Liver (tissue), 9 donors: ENCODE measurements around the gene IFT43. TPM values are rescaled to one million over a fixed set of nuclear protein-coding genes. Genes with fewer than 3 reads are reported as not detected.

Experiments used
- DNase-seq: peaks from one replicate; pipeline ENCODE4 v3.0.0-alpha.2; 2017; ENCODE audit warnings: low spot score
- H3K27ac ChIP-seq, 2 donors: one replicate each; pipeline ENCODE4 v1.7.0; 2013; ENCODE audit warnings: inconsistent platforms in 2 of 2, low read length in 2 of 2, control low read depth in 1 of 2, low read depth in 1 of 2, mild to moderate bottlenecking in 1 of 2
- H3K27me3 ChIP-seq, 4 donors: one replicate each; pipeline versions ENCODE4 v1.6.1 to v1.7.0; 2013; ENCODE audit warnings: low read length in 3 of 4, inconsistent platforms in 1 of 4, mild to moderate bottlenecking in 1 of 4, moderate library complexity in 1 of 4; ENCODE audit not compliant: control insufficient read depth in 4 of 4, insufficient read depth in 4 of 4
- H3K36me3 ChIP-seq, 4 donors: one replicate each; pipeline versions ENCODE4 v1.6.1 to v1.7.0; 2013; ENCODE audit warnings: low read length in 3 of 4, mild to moderate bottlenecking in 3 of 4, low read depth in 1 of 4, moderate library complexity in 1 of 4; ENCODE audit not compliant: control insufficient read depth in 4 of 4, insufficient read depth in 3 of 4
- H3K4me1 ChIP-seq, 4 donors: one replicate each; pipeline versions ENCODE4 v1.6.1 to v1.7.0; 2013; ENCODE audit warnings: low read length in 3 of 4, mild to moderate bottlenecking in 3 of 4, moderate library complexity in 1 of 4; ENCODE audit not compliant: control insufficient read depth in 4 of 4, insufficient read depth in 4 of 4
- H3K4me3 ChIP-seq, 3 donors: one replicate each; pipeline versions ENCODE4 v1.6.1 to v1.7.0; 2013; ENCODE audit warnings: low read length in 3 of 3, control low read depth in 1 of 3, low read depth in 1 of 3, mild to moderate bottlenecking in 1 of 3
- H3K9ac ChIP-seq, 2 donors: one replicate each; pipeline ENCODE4 v1.7.0; 2013; ENCODE audit warnings: low read length in 2 of 2, mild to moderate bottlenecking in 2 of 2, moderate library complexity in 2 of 2, control low read depth in 1 of 2, low read depth in 1 of 2
- H3K9me3 ChIP-seq, 4 donors: one replicate each; pipeline versions ENCODE4 v1.6.1 to v1.7.0; 2013; ENCODE audit warnings: low read length in 3 of 4; ENCODE audit not compliant: control insufficient read depth in 4 of 4
- CTCF ChIP-seq: fragments of 150-350 bp; IDR thresholded peaks from 2 replicates; pipeline ENCODE4 v1.5.1; 2017; ENCODE audit warnings: improper control_type of control experiment, low read depth, low read length; ENCODE audit not compliant: missing input control
- EGR1 ChIP-seq, 2 donors: IDR thresholded peaks; 2 replicates each; pipeline ENCODE4 v1.6.1; 2016 to 2018; ENCODE audit warnings: antibody characterized with exemption in 2 of 2, low read depth in 2 of 2
- FOXA1 ChIP-seq: IDR thresholded peaks from 2 replicates; pipeline ENCODE4 v1.6.1; 2016; ENCODE audit warnings: antibody characterized with exemption
- FOXA2 ChIP-seq: IDR thresholded peaks from 2 replicates; pipeline ENCODE4 v1.6.1; 2016; ENCODE audit warnings: antibody characterized with exemption
- GABPA ChIP-seq, 2 donors: IDR thresholded peaks in 1 of 2; conservative IDR thresholded peaks in 1 of 2; 2 replicates each; pipeline ENCODE4 v1.6.1; 2016; ENCODE audit warnings: antibody characterized with exemption in 2 of 2, mild to moderate bottlenecking in 1 of 2, moderate library complexity in 1 of 2
- HNF4A ChIP-seq, 2 donors: conservative IDR thresholded peaks; 2 replicates each; pipeline ENCODE4 v1.6.1; 2016; ENCODE audit warnings: antibody characterized with exemption in 2 of 2, mild to moderate bottlenecking in 2 of 2
- HNF4G ChIP-seq: IDR thresholded peaks from 2 replicates; pipeline ENCODE4 v1.6.1; 2016; ENCODE audit warnings: antibody characterized with exemption
- JUND ChIP-seq, 2 donors: IDR thresholded peaks; 2 replicates each; pipeline ENCODE4 v1.6.1; 2016; ENCODE audit warnings: antibody characterized with exemption in 2 of 2
- NR2F2 ChIP-seq: IDR thresholded peaks from 2 replicates; pipeline ENCODE4 v1.6.1; 2016; ENCODE audit warnings: antibody characterized with exemption
- RAD21 ChIP-seq, 2 donors: IDR thresholded peaks; 2 replicates each; pipeline ENCODE4 v1.6.1; 2016; ENCODE audit warnings: antibody characterized with exemption in 2 of 2, mild to moderate bottlenecking in 2 of 2
- REST ChIP-seq: IDR thresholded peaks from 2 replicates; pipeline ENCODE4 v1.6.1; 2016; ENCODE audit warnings: antibody characterized with exemption, mild to moderate bottlenecking
- RXRA ChIP-seq, 2 donors: IDR thresholded peaks; 2 replicates each; pipeline ENCODE4 v1.6.1; 2017 to 2018; ENCODE audit warnings: antibody characterized with exemption in 2 of 2, mild to moderate bottlenecking in 1 of 2
- SP1 ChIP-seq: IDR thresholded peaks from 2 replicates; pipeline ENCODE4 v1.6.1; 2018; ENCODE audit warnings: antibody characterized with exemption, mild to moderate bottlenecking
- TAF1 ChIP-seq: conservative IDR thresholded peaks from 2 replicates; pipeline ENCODE4 v1.6.1; 2016; ENCODE audit warnings: antibody characterized with exemption, mild to moderate bottlenecking
- YY1 ChIP-seq: IDR thresholded peaks from 2 replicates; pipeline ENCODE4 v1.6.1; 2016; ENCODE audit warnings: antibody characterized with exemption, mild to moderate bottlenecking
- ZBTB33 ChIP-seq: IDR thresholded peaks from 2 replicates; pipeline ENCODE4 v1.6.1; 2016; ENCODE audit warnings: antibody characterized with exemption
- WGBS: extraction: QIAGEN DNeasy Blood & Tissue Kit; methylation state at CpG from one replicate; pipeline ENCODE4 v1.1.7; 2013; 5-methylcytosine and 5-hydroxymethylcytosine counted together
- polyA plus RNA-seq, 2 donors: library from polyadenylated mRNA; stranded (reverse) in 1 of 2; unstranded in 1 of 2; fragments of 200-250 nt in 1 of 2; fragments of >200 nt in 1 of 2; fragmentation: Nextera tagmentation in 1 of 2; extraction: Ambion mirVana in 1 of 2; gene quantifications; one replicate each; pipeline versions ENCODE4 v1.2.1 to v1.2.3, GENCODE V29; 2013 to 2015
- total RNA-seq, 2 donors: library from RNA; depleted of rRNA; stranded (reverse); fragments of >200 nt; gene quantifications; one replicate each; pipeline ENCODE4 v1.2.3, GENCODE V29; 2014
- TF ChIP-seq, protein P1 (sequence below): IDR thresholded peaks from 2 replicates; pipeline ENCODE4 v1.6.1; 2016; ENCODE audit warnings: antibody characterized with exemption
- TF ChIP-seq, protein P2 (sequence below): IDR thresholded peaks from 2 replicates; pipeline ENCODE4 v1.6.1; 2016; ENCODE audit warnings: antibody characterized with exemption
- donor health status: healthy.
- donor health status: healthy.
- donor health status: healthy.
- donor health status: healthy.
- donor health status: healthy.

IFT43 gene
- total and polyA plus RNA-seq, 4 donors: 7.8 to 33.6 (median 19.3) TPM

- peaks cover 10 to 46% (median 25%) of the 10 kb centered on the region in 4 donors for H3K4me1 ChIP-seq
- peak; percentile 97 for TF ChIP-seq SP1
- TF ChIP-seq REST: peak; percentile 88
- peak; percentile 50 to 54 for TF ChIP-seq RAD21 (IDR thresholded peaks at IDR 0.05)
- TF ChIP-seq TAF1: no peak
- TF ChIP-seq EGR1 (IDR thresholded peaks at IDR 0.05; ENCODE audit: low read depth in 2 of 2): peak; percentile 89 to 99
- no peak for TF ChIP-seq CTCF
- TF ChIP-seq NR2F2: peak; percentile 92
- peak; percentile 84 for TF ChIP-seq ZBTB33
- TF ChIP-seq, protein P1, sequence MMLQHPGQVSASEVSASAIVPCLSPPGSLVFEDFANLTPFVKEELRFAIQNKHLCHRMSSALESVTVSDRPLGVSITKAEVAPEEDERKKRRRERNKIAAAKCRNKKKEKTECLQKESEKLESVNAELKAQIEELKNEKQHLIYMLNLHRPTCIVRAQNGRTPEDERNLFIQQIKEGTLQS: peak; percentile 96
- peak; percentile 88 for TF ChIP-seq HNF4G
- TF ChIP-seq, protein P2, sequence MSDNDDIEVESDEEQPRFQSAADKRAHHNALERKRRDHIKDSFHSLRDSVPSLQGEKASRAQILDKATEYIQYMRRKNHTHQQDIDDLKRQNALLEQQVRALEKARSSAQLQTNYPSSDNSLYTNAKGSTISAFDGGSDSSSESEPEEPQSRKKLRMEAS: peak; percentile 100
- peak; percentile 31 for TF ChIP-seq FOXA1
- peak; percentile 83 for TF ChIP-seq YY1
- TF ChIP-seq HNF4A (conservative IDR thresholded peaks at IDR 0.05): peak; percentile 94 to 95
- peak; percentile 84 to 94 for TF ChIP-seq RXRA (IDR thresholded peaks at IDR 0.05)
- TF ChIP-seq JUND (IDR thresholded peaks at IDR 0.05): peak; percentile 96 to 97
- peak; percentile 71 to 89 for TF ChIP-seq GABPA (IDR thresholded peaks at IDR 0.05 in 1 of 2, conservative IDR thresholded peaks at IDR 0.05 in 1 of 2)
- peak; percentile 63 for TF ChIP-seq FOXA2
- peaks cover 0 to 15% (median 7%) of the 10 kb centered on the region in 4 donors for H3K36me3 ChIP-seq
- 21% methylated on average over 6 of the region's 6 CpGs for WGBS
- DNase-seq: no peak
- H3K27me3 ChIP-seq: no peaks in the 10 kb centered on the region
- H3K9me3 ChIP-seq: no peaks in the 10 kb centered on the region
- H3K27ac ChIP-seq: peak overlapping the region; percentile 68 to 84
- H3K4me3 ChIP-seq: no peak overlapping the region
- peak overlapping the region in 1 of 2 donors; percentile 76 for H3K9ac ChIP-seq
Observed at GRCh38 chr14:75989134-75989533, 3.6 kb downstream of the IFT43 start.
